Astrocyte (in vitro differentiated cells and primary cell): ENCODE measurements around the gene RFESD. TPM values are rescaled to one million over a fixed set of nuclear protein-coding genes. Genes with fewer than 3 reads are reported as not detected.
A peak's percentile ranks its signal among the peaks of the same experiment; 100 is the strongest.
"Not testable (repeated sequence)": the region's sequence is repeated elsewhere in the genome, so short reads cannot be mapped to it uniquely, and the experiment has no call there.

Source experiments
- DNase-seq: peaks from one replicate; pipeline ENCODE4 v3.0.0-alpha.2; 2010; ENCODE audit warnings: low read depth
- FAIRE-seq: peaks from 2 replicates; lab custom pipeline; 2011; peaks lifted over from hg19 to GRCh38; lab: Jason Lieb, UNC
- H2AFZ ChIP-seq: 2 replicates; pipeline ENCODE4 v1.6.0; 2012; ENCODE audit warnings: low read depth, low read length, inconsistent platforms
- H3K27ac ChIP-seq: 2 replicates; pipeline ENCODE4 v1.5.1; 2011; ENCODE audit warnings: low read depth, low read length, inconsistent platforms
- H3K27me3 ChIP-seq: 2 replicates; pipeline ENCODE4 v1.6.0; 2011; ENCODE audit warnings: low read length, inconsistent platforms; ENCODE audit not compliant: insufficient read depth
- H3K36me3 ChIP-seq: 2 replicates; pipeline ENCODE4 v1.5.1; 2011; ENCODE audit warnings: low read length, inconsistent platforms; ENCODE audit not compliant: insufficient read depth
- H3K4me1 ChIP-seq: 2 replicates; pipeline ENCODE4 v1.5.1; 2011; ENCODE audit warnings: low read length, inconsistent platforms; ENCODE audit not compliant: insufficient read depth
- H3K4me2 ChIP-seq: 2 replicates; pipeline ENCODE4 v1.6.0; 2012; ENCODE audit warnings: low read length, inconsistent platforms
- H3K4me3 ChIP-seq: 2 replicates; pipeline ENCODE4 v1.5.1; 2011; ENCODE audit warnings: low read depth, mild to moderate bottlenecking, low read length, inconsistent platforms; ENCODE audit not compliant: insufficient read depth
- H3K79me2 ChIP-seq: 2 replicates; pipeline ENCODE4 v1.6.0; 2012; ENCODE audit warnings: mild to moderate bottlenecking, low read length, inconsistent platforms; ENCODE audit not compliant: insufficient read depth
- H3K9ac ChIP-seq: 2 replicates; pipeline ENCODE4 v1.6.0; 2012; ENCODE audit warnings: mild to moderate bottlenecking, low read length, inconsistent platforms
- H3K9me3 ChIP-seq: 2 replicates; pipeline ENCODE4 v1.5.1; 2012; ENCODE audit warnings: low read depth, mild to moderate bottlenecking, low read length, inconsistent platforms; ENCODE audit not compliant: insufficient read depth
- H4K20me1 ChIP-seq: 2 replicates; pipeline ENCODE4 v1.6.0; 2012; ENCODE audit warnings: low read length, inconsistent platforms; ENCODE audit not compliant: insufficient read depth
- H3K27ac Mint-ChIP-seq: one replicate; pipeline ENCODE4 v1.8.0; 2021; ENCODE audit warnings: mild to moderate bottlenecking, mixed read lengths; ENCODE audit not compliant: unreplicated experiment
- H3K27me3 Mint-ChIP-seq: one replicate; pipeline ENCODE4 v1.8.0; 2021; ENCODE audit warnings: low read depth, mixed read lengths; ENCODE audit not compliant: unreplicated experiment
- H3K36me3 Mint-ChIP-seq: one replicate; pipeline ENCODE4 v1.8.0; 2021; ENCODE audit warnings: low read depth, mixed read lengths; ENCODE audit not compliant: unreplicated experiment
- H3K4me1 Mint-ChIP-seq: one replicate; pipeline ENCODE4 v1.8.0; 2021; ENCODE audit warnings: low read depth, mixed read lengths; ENCODE audit not compliant: unreplicated experiment
- H3K4me3 Mint-ChIP-seq: one replicate; pipeline ENCODE4 v1.8.0; 2021; ENCODE audit warnings: mild to moderate bottlenecking, moderate library complexity, mixed read lengths; ENCODE audit not compliant: unreplicated experiment
- H3K9me3 Mint-ChIP-seq: one replicate; pipeline ENCODE4 v1.8.0; 2021; ENCODE audit warnings: mild to moderate bottlenecking, mixed read lengths; ENCODE audit not compliant: unreplicated experiment
- CTCF ChIP-seq: IDR thresholded peaks from 2 replicates; pipeline ENCODE4 v1.5.1; 2011; ENCODE audit warnings: low read depth, mild to moderate bottlenecking, inconsistent platforms, low read length, moderate library complexity; ENCODE audit not compliant: insufficient read depth
- EZH2 ChIP-seq: IDR thresholded peaks from 2 replicates; pipeline ENCODE4 v1.6.1; 2012; ENCODE audit warnings: mild to moderate bottlenecking, low read length, inconsistent platforms; ENCODE audit not compliant: insufficient read depth
- total RNA-seq: library from RNA; stranded (reverse); gene quantifications from 2 replicates; pipeline ENCODE4 v1.2.1, GENCODE V29; 2021

The RFESD gene
- total RNA-seq, 1 donor from 2014 or later: 2.2 TPM

GRCh38 chr5:95643152-95643551, 3.4 kb upstream of the RFESD start:
- peaks cover 6% of the 10 kb centered on the region for H3K4me1 ChIP-seq
- no peaks in the 10 kb centered on the region for H3K27me3 ChIP-seq
- H3K4me3 ChIP-seq: no peak overlapping the region
- Mint-ChIP-seq H3K36me3 (no peaks in the 10 kb centered on the region), H3K4me3 (no peak overlapping the region), H3K27ac (no peak overlapping the region), H3K9me3 (no peaks in the 10 kb centered on the region), H3K4me1 (no peaks in the 10 kb centered on the region), H3K27me3 (peaks cover 3% of the 10 kb centered on the region)
- no peaks in the 10 kb centered on the region for H4K20me1 ChIP-seq
- H3K79me2 ChIP-seq: no peaks in the 10 kb centered on the region
- no peak overlapping the region for H3K27ac ChIP-seq
- H3K9ac ChIP-seq: no peak overlapping the region
- no peak for DNase-seq
- FAIRE-seq: no peak
- no peaks in the 10 kb centered on the region for H3K36me3 ChIP-seq
- no peak overlapping the region for H3K4me2 ChIP-seq
- TF ChIP-seq EZH2: no peak
- TF ChIP-seq CTCF: no peak
- H2AFZ ChIP-seq: no peak overlapping the region
- H3K9me3 ChIP-seq: no peaks in the 10 kb centered on the region

- TF ChIP-seq CTCF (peak; percentile 83), EZH2 (no peak)
- Histone ChIP-seq H3K9me3 (no peaks in the 10 kb centered on the region), H3K4me2 (no peak overlapping the region), H3K36me3 (no peaks in the 10 kb centered on the region), H3K4me3 (no peak overlapping the region), H3K27ac (no peak overlapping the region), H3K9ac (no peak overlapping the region), H4K20me1 (no peaks in the 10 kb centered on the region), H3K4me1 (peaks cover 6% of the 10 kb centered on the region), H2AFZ (peak overlapping the region; percentile 0), H3K27me3 (no peaks in the 10 kb centered on the region), H3K79me2 (no peaks in the 10 kb centered on the region)
- Mint-ChIP-seq H3K4me3 (peak overlapping the region; percentile 7), H3K9me3 (no peaks in the 10 kb centered on the region), H3K36me3 (no peaks in the 10 kb centered on the region), H3K27ac (no peak overlapping the region), H3K4me1 (no peaks in the 10 kb centered on the region), H3K27me3 (peaks cover 1% of the 10 kb centered on the region)
- FAIRE-seq (no peak), DNase-seq (peak; percentile 30)
Measured at GRCh38 chr5:95644351-95645042, 2.1 kb upstream of the RFESD start.

- H3K9me3 Mint-ChIP-seq, H3K27ac Mint-ChIP-seq, H3K79me2 ChIP-seq, H3K36me3 ChIP-seq, H3K4me3 Mint-ChIP-seq, H3K27ac ChIP-seq, H3K27me3 ChIP-seq, H3K9me3 ChIP-seq, H4K20me1 ChIP-seq, H3K27me3 Mint-ChIP-seq, DNase-seq, H3K9ac ChIP-seq, H3K36me3 Mint-ChIP-seq, H3K4me1 Mint-ChIP-seq, H3K4me1 ChIP-seq, FAIRE-seq: not testable (repeated sequence)
- peak overlapping the region; percentile 48 for H2AFZ ChIP-seq
- peak overlapping the region; percentile 98 for H3K4me2 ChIP-seq
- peak overlapping the region; percentile 15 for H3K4me3 ChIP-seq
Measured at GRCh38 chr5:95646226-95646568, 380 bp upstream of the RFESD start.
